Activated CD8-positive, alpha-beta T cell treated with anti-CD3 and anti-CD28 coated beads for 36 hours (primary cell): ENCODE data around the gene MARCHF3. TPM values are rescaled to one million over a fixed set of nuclear protein-coding genes. Genes with fewer than 3 reads are reported as not detected.
A peak's percentile ranks its signal among the peaks of the same experiment; 100 is the strongest.

Experiments used
- ATAC-seq: fragments of 200-7000 bp; cut with Tn5 transposase; one replicate; pipeline ENCODE4 v1.10.0; 2021; ENCODE audit warnings: mild to moderate bottlenecking, moderate library complexity
- CTCF ChIA-PET: fragments of 350-600 bp; sonication (Branson Sonifier 250); formaldehyde crosslinking; loops from one replicate; lab custom pipeline; 2021; ENCODE audit warnings: antibody characterized with exemption; lab: Charles Lee
- POLR2A ChIA-PET: fragments of 350-600 bp; sonication (Branson Sonifier 250); formaldehyde crosslinking; loops from one replicate; lab custom pipeline; 2021; ENCODE audit warnings: antibody characterized with exemption; lab: Charles Lee
- DNase-seq: peaks from one replicate; pipeline ENCODE4 v3.0.0-alpha.2; 2020
- H3K27ac Mint-ChIP-seq: one replicate; pipeline ENCODE4 v1.8.0; 2021; ENCODE audit warnings: mild to moderate bottlenecking, mixed read lengths
- H3K27me3 Mint-ChIP-seq: one replicate; pipeline ENCODE4 v1.8.0; 2021; ENCODE audit warnings: mixed read lengths
- H3K36me3 Mint-ChIP-seq: one replicate; pipeline ENCODE4 v1.8.0; 2021; ENCODE audit warnings: low read depth, mixed read lengths
- H3K4me1 Mint-ChIP-seq: one replicate; pipeline ENCODE4 v1.8.0; 2021; ENCODE audit warnings: low read depth, mixed read lengths
- H3K4me3 Mint-ChIP-seq: one replicate; pipeline ENCODE4 v1.8.0; 2021; ENCODE audit warnings: mild to moderate bottlenecking, moderate library complexity, mixed read lengths
- H3K9me3 Mint-ChIP-seq: one replicate; pipeline ENCODE4 v1.8.0; 2021; ENCODE audit warnings: mixed read lengths
- intact Hi-C: fragments of 100-400 bp; cut with micrococcal nuclease; formaldehyde crosslinking; loops from one replicate; pipeline ENCODE4 v1.10.0; 2022
- total RNA-seq, 2 experiments: library from RNA; stranded (reverse); gene quantifications; one replicate each; pipeline ENCODE4 v1.2.3, GENCODE V29; 2021
- TF ChIP-seq, protein P1 (sequence below): fragments of 200-600 bp; IDR thresholded peaks from one replicate; pipeline ENCODE4 v1.8.0; 2022; ENCODE audit warnings: antibody characterized with exemption, mild to moderate bottlenecking

Gene MARCHF3
- total RNA-seq, 2 experiments from 2014 or later: 6.1 TPM

DNA sequence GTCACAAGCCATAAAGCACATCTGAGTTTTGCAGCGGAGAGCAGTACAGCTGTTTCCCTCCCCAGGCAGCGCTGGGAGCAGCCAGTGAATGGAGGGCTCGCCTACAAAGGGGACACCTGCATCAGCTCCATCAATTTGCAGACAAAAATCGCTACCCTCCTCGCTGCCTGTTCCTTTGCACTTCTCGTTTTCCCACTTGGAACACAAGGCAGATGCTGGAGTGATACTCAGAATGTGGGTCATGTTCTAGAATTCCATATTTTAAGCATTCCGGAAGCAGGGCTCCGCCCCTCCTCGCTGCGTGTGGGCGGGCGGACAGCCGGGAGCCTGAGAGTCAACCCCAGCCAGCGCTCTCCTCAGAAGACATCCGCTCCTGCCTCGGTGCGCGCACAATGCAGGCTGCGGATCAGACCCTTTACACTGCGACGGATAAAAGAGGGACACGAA lies 161.3 kb downstream of the MARCHF3 start:
- TF ChIP-seq, protein P1, sequence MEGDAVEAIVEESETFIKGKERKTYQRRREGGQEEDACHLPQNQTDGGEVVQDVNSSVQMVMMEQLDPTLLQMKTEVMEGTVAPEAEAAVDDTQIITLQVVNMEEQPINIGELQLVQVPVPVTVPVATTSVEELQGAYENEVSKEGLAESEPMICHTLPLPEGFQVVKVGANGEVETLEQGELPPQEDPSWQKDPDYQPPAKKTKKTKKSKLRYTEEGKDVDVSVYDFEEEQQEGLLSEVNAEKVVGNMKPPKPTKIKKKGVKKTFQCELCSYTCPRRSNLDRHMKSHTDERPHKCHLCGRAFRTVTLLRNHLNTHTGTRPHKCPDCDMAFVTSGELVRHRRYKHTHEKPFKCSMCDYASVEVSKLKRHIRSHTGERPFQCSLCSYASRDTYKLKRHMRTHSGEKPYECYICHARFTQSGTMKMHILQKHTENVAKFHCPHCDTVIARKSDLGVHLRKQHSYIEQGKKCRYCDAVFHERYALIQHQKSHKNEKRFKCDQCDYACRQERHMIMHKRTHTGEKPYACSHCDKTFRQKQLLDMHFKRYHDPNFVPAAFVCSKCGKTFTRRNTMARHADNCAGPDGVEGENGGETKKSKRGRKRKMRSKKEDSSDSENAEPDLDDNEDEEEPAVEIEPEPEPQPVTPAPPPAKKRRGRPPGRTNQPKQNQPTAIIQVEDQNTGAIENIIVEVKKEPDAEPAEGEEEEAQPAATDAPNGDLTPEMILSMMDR: no peak
- H3K4me3 Mint-ChIP-seq: peak overlapping the region; percentile 48
- H3K27ac Mint-ChIP-seq: no peak overlapping the region
- POLR2A ChIA-PET: no interaction called here
- peaks cover 2% of the 10 kb centered on the region for H3K36me3 Mint-ChIP-seq
- H3K4me1 Mint-ChIP-seq: peaks cover 10% of the 10 kb centered on the region
- no peaks in the 10 kb centered on the region for H3K9me3 Mint-ChIP-seq
- ATAC-seq (peak; percentile 85), DNase-seq (peak; percentile 43)
- intact Hi-C loops: no loop called here
- CTCF ChIA-PET: no interaction called here
- no peaks in the 10 kb centered on the region for H3K27me3 Mint-ChIP-seq

DNA sequence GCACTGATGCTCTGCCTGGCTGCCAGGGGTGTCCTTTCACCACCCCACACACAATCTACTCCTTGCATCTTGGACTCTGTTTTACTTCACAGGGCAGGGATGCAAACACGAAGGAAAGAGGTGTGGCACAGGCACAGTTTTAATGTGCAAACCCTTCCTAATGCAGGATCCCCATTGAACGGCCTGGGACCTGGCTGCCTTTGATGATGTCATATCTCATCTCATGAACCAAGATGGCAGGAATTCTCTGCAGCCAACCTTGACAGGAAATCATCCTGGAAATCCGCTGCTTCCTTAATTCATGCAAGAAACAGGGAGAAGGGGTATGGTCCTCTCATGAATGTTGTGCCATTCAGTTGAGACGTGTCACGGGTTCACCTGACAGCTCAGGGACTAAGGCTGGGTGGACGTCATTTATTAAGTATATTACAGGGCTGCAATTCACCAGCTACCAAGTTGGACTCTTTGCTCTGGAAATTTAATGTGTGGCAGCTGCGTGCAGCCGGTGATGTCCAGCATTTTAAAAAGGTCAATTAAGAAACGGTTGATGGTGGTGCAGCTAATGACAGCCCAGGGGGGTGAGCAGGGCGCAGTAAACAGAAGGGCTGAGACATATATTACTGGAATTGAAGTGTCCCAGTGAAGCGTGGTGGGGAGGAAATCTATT lies 161.9 kb downstream of the MARCHF3 start:
- peaks cover 2% of the 10 kb centered on the region for H3K36me3 Mint-ChIP-seq
- no peak for DNase-seq
- TF ChIP-seq, protein P1: no peak
- peaks cover 10% of the 10 kb centered on the region for H3K4me1 Mint-ChIP-seq
- no peak overlapping the region for H3K27ac Mint-ChIP-seq
- intact Hi-C loops: no loop called here
- H3K9me3 Mint-ChIP-seq: no peaks in the 10 kb centered on the region
- peak overlapping the region; percentile 48 for H3K4me3 Mint-ChIP-seq
- ATAC-seq: no peak
- H3K27me3 Mint-ChIP-seq: no peaks in the 10 kb centered on the region
- CTCF ChIA-PET: no interaction called here
- POLR2A ChIA-PET: no interaction called here

DNA sequence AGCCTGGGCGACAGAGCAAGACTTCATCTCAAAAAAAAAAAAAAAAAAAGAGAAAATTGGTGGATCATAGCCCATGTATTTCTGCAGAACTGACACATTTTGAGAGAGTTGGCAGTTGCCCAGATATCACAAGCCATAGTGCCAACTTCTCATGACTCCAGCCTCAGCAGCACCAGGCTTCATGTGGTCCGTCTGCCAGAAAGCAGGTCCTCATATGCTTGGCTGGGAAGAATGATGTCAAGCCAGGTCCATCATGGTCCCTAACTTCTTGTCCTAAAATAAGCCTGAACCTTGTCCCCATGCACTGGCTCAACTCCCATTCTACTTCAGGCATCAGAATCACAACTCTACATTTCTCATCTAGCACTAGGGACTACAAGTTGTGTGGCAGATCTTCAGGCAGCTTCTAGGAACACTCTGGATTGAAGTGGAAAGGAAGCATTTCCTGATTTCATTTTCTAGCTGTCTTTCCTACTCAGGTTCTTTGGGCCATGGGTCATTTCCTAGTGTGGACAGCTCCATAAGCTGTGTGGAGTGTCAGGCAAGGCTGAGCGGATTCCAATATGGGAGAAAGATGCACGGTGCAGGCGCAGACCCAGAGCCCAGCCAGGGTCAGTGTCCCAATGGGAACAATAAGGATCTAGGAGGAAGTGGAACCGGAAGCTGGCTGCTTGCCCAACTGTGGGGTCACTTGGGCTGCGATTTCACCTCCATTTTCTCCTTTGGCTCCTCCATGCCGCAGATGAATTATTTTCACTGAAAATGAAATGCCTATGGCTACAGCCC lies 163.3 kb downstream of the MARCHF3 start:
- no peak for DNase-seq
- no peaks in the 10 kb centered on the region for H3K27me3 Mint-ChIP-seq
- no peak for ATAC-seq
- peaks cover 10% of the 10 kb centered on the region for H3K4me1 Mint-ChIP-seq
- H3K36me3 Mint-ChIP-seq: peaks cover 2% of the 10 kb centered on the region
- H3K9me3 Mint-ChIP-seq: no peaks in the 10 kb centered on the region
- TF ChIP-seq, protein P1: no peak
- intact Hi-C loops: no loop called here
- ChIA-PET POLR2A (no interaction called here), CTCF (interaction anchor here (1.3 kb wide), 1 partner anchor 191 kb away, joined by 3 read pairs; no protein-coding TSS in a partner anchor)
- no peak overlapping the region for H3K27ac Mint-ChIP-seq
- no peak overlapping the region for H3K4me3 Mint-ChIP-seq

DNA sequence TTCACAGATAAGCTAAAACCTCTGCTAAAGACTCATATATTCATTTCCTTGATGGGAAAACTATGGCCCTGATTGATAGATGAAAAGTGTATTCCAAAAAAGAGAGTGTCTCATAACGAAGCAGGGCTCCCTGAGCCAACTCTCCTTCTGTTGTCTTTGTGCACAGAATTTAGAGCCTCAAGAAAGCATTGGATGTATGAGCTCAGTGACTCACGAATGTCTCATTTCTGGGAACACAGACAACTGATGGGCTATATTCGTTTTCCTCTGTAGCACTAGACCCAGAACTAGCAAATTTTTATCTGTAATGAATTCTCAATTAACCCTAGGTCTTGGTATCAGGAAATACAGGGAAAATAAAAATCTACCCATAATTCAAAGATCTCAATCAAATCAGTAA lies 165.1 kb downstream of the MARCHF3 start:
- ATAC-seq (no peak), DNase-seq (no peak)
- Mint-ChIP-seq H3K9me3 (no peaks in the 10 kb centered on the region), H3K4me1 (peaks cover 10% of the 10 kb centered on the region), H3K27me3 (no peaks in the 10 kb centered on the region), H3K27ac (no peak overlapping the region), H3K4me3 (no peak overlapping the region), H3K36me3 (peaks cover 2% of the 10 kb centered on the region)
- TF ChIP-seq, protein P1: no peak
- intact Hi-C loops: no loop called here
- CTCF ChIA-PET: no interaction called here
- POLR2A ChIA-PET: no interaction called here
